ENCODE results near the gene PKP2.

The PKP2 gene

DNA sequence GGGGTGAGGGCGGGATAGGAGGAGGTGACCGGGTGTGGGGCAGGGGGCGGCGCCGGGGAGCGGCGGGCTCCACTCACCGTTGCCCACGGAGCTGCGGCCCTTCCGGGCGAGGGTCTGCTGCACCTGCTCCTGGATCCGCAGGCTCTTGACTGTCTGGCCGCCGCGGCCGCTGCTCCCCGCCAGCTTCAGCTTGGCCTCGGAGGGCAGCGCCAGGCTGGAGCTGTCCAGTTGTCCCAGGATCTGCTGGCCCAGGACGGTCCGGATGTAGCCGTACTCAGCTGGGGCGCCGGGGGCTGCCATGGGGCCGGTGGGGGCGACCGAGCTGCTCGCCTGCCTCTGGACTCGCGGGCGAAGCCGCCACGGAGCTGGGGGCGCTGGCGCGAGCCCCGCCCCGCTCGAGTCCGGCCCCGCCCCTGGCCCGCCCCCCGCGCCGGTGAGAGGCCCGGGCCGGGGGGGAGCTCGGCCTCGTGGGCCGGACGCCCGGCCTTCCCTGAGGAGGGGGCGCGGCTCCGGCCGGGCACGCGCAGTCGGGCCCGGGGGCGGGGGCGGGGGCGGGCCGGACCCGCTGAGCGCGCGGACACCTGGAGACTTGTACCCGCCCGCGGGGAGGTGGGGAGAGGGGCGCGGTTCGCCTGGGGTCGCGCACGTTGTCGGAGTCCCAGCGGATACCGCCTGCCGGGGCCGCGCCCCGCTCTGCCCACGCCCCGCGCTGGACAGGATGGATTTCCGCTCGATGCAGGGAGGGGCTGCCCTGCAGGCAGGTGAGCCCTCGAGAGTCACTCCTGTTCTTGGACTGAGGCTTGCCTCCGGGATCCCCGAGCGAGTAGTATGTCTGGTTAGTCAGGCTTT lies at the start of gene PKP2:
PKP2 (minus strand) TSS at position 346 of the 849 bp plus-strand sequence; CDS start at position 300, 46 bp downstream.
- no peak for DNase-seq (ENCODE audit: low read depth)

DNA sequence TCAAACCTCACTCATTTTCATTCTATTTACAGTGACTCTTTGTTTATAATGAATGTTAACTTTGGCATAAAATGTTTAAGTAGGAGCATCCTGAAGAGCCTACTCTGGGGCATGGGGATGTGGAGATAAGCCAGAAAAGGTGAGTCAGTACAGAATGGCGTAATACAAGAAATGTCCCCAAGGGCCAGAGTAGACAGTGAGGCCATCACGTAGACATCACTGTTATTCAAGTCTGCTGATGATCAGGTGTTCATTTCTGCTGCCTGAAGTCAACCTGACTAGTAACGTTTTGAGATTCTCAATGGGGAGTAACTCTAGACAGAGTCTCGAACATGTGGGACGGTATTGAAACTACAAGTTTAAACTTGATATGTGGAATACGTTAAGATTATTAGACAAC lies 47.6 kb upstream of the PKP2 start:
- no peak for DNase-seq (ENCODE audit: low read depth)

DNA sequence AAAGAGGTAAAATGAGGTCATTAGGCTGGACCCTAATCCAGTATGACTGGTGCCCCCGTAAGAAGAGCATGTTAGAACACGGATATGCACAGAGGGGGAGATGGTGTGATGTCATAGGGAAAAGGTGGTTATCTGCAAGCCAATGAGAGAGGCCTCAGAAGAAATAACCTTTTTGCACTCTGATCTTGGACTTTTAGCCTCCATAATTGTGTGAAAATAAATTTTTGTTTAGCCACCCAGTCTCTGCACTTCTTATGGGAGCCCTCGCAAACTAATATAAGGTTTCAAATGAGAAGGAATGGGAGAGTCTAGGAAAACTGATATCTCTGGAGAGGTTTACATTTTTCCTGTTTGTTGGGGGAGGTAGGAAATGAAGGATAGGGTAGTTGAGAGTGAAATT lies 43.2 kb upstream of the PKP2 start:
- no peak for DNase-seq (ENCODE audit: low read depth)

DNA sequence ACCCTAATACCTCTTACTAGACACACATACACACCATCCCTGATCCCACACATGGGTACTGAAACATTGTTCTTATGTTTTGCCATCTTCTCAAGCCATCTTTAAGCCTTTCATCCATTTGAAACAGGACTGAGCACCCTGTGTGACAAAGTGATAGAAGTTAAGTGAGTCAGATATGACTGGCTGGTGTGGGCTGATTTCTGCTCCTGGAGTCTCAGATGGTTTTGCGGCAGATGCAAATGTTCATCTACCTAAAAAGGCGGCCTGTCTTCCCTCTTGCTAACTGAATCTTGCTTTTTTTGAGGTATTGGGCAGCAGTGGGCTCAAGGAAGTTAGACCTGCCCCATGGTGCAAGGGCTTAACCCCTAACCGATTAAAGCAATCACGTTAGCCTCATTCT lies 30.4 kb upstream of the PKP2 start:
- DNase-seq (ENCODE audit: low read depth) = no peak

DNA sequence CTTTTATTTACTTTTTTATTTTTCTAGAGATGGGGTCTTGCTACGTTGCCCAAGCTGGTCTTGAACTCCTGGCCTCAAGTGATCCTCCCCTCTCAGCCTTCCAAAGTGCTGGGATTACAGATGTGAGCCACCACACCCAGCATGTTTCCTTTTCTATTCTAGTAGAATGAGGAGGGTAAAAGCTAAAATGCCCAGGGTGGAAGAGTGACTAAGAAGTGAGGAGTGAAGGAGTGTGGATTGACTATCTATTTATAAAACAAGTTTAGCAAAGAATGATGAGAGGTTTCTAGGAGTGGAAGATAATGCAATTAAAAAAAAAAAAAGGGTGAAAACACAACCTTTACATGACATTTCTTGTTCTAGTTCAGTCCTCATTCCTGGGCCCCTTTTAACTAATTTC lies 29.8 kb upstream of the PKP2 start:
- no peak for DNase-seq (ENCODE audit: low read depth)

DNA sequence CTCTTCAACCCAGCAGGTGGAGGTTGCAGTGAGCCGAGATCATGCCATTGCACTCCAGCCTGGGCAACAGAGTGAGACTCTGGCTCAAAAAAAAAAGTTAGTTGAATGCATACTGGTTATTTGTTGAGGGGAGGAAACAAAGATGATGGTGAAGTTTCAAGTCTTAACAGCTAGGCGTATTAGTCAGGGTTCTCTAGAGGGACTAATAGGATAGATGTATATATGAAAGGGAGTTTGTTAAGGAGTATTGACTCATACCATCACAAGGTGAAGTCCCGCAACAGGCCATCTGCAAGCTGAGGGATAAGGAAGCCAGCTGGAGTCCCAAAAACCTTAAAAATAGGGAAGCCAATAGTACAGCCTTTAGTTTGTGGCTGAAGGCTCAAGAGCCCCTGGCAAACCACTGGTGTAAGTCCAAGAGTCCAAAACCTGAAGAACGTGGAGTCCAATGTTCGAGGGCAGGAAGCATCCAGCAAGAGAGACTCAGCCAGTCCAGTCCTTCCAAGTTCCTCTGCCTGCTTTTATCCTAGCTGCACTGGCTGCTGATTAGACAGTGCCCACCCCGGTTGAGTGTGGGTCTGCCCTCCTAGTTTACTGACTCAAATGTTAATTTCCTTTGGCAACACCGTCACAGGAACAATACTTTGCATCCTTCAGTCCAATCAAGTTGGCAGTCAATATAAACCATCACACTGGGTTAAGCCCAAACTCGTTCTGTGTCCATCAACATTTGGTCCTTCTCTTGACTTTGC lies 26.1 kb upstream of the PKP2 start:
- no peak for DNase-seq (ENCODE audit: low read depth)

DNA sequence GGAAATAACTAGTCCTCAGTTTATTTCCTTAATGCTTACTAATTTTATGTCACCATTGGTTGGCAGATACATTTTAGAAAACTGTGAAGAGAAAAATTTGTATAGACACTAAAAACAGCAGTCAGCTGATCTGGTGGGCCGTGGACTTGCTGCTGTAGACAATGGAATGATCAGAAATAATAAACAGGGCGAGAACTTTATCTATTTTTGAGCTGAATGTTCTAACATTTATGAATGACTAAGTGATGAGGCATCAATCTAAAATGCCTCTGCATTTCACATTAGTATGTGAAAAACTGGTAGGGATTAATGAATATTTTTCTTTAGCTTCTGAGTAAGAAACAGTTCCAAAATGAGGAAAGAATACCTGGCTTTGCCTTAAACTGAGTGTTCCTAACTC lies 24.8 kb upstream of the PKP2 start:
- DNase-seq (ENCODE audit: low read depth) = no peak

DNA sequence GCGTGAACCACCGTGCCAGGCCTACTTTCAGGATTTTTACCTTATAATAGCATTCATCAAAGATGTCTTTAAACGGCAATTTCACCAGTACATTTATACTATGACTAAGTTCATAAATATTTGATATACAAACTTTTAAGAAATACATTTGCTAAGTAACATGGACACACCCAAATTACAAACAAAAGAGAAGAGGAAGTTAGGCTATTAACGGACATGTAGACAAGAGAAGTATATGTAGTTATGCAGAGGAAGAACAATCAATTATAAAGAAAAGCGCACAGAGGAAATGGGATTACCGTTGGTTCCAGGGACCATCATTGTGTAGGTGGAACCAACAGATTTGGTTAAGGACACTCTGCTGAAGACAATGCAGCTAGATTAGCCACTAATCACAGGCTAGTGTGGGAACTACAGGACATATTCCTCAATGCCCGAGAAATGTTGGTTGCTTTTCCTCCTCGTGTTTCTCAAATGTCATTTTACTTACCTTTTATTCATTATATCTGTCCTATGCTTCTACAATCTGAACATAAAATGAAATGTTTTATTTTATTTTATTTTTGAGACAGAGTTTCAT lies 24.0 kb upstream of the PKP2 start:
- no peak for DNase-seq (ENCODE audit: low read depth)

- no peak for DNase-seq (ENCODE audit: low read depth)
Observed at GRCh38 chr12:32918890-32919801, 22.6 kb upstream of the PKP2 start.

- no peak for DNase-seq (ENCODE audit: low read depth)
Observed at GRCh38 chr12:32917094-32917611, 20.6 kb upstream of the PKP2 start.

GRCh38 chr12:32907898-32908476 lies 11.4 kb upstream of the PKP2 start:
- DNase-seq (ENCODE audit: low read depth) = no peak

DNA sequence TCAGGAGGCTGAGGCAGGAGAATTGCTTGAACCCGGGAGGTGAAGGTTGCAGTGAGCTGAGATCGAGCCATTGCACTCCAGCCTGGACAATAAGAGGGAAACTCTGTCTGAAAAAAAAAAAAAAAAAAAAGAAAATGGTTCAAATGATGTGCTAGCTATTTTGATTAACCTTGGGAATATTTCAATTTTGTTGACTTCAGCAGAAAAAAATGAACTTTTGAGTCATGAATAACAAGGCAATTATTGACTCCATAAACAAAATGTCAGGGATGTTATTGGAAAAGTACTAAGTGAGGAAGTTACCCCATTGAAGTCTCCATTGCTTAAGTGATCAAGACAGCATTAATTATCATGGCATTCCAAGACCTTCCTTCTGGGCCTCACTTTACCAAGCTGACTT lies 10.6 kb upstream of the PKP2 start:
- no peak for DNase-seq (ENCODE audit: low read depth)

DNA sequence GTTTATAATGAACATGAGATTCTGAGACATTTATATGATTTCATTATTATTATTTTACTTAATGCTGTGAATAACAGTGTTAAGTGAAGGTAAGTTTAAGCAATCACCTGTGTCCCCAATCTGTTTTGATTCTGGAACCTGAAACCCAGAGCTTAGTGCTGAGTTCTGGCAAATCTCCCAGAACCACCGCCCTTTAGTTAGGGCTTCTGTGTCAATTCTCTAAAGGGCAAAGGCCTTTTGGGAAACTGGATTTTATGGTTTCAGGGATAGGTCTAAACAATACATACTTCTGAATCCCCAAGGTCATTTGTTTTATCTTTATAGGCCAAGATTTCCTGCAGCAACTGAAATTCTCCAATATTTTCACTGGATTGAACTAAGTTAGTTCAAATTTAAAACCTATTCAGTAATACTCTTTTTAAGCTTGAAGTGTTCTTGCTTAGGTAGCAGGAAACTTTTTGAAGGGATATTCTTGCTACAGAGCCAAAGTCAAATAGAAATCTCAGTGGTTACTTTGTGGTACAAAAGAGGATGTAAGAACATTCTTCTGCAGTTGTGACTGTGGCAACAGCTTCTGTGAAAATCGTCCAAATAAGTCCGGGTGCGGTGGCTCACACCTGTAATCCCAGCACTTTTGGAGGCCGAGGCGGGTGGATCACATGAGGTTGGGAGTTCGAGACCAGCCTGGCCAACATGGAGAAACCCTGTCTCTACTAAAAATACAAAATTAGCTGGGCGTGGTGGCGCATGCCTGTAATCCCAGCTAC lies 10.0 kb upstream of the PKP2 start:
- no peak for DNase-seq (ENCODE audit: low read depth)

- DNase-seq (ENCODE audit: low read depth) = no peak
Observed at GRCh38 chr12:32903763-32904162, 7.2 kb upstream of the PKP2 start.

DNA sequence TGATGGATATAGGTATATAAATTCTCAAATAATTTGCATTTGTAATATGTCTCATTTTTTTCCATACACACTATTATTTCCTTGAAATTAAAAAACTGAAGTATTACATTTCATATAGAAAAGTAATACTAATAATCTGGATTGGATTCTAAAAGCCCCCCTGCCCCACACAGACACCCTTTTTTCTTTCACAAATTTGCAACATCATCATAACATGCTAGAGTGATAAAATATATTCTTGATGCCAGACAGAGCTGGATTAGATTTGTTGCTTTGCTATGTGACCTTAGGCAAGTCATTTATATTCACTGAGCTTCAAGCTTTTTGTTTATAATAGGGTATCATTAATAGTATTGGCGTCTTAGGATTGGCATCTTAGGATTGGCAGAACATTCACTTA lies 6.7 kb upstream of the PKP2 start:
- no peak for DNase-seq (ENCODE audit: low read depth)

- DNase-seq (ENCODE audit: low read depth) = no peak
Observed at GRCh38 chr12:32902287-32902997, 5.9 kb upstream of the PKP2 start.

GRCh38 chr12:32901553-32901952 lies 5.0 kb upstream of the PKP2 start:
- DNase-seq (ENCODE audit: low read depth) = no peak

DNA sequence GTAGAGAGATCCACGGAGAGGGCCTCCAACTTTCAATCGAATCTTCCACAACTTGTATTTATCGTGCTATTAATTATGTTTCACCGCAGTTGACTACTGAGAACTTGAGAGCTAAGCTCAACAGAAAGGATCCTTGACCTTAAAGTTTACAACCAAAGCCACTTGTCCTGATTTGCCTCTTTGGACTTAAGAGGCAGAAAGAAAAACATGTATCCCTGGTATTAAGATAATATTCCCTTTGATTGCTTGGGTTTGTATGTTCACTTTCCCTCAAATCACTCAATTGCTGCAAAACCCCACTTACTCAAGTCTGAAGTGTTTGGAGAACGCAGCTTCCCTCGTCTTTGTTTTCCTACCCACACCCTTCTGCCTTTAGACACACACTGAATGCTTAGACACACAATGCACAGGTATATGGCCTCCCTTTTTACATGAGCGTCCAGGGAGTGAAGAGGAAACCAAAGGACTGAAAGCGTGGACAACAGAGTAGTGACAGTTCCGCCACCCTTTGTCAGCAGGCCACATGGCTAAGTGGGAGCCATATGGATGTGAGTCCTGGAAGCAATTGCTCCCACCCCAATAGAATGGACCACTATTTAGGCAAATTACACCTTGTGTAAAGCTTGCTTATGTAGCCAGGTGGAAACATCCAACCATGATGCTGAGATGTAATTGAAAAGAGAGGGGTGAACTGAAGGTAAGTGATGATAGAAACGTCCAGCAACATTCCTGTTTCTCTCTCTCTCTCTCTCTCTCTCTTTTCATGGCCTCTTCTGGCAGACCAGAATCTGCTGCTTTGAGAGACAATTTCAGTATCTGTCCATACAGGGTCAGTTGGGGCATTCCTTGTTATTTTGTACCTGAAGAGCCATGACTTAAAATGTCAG lies 1.4 kb upstream of the PKP2 start:
- no peak for DNase-seq (ENCODE audit: low read depth)

DNA sequence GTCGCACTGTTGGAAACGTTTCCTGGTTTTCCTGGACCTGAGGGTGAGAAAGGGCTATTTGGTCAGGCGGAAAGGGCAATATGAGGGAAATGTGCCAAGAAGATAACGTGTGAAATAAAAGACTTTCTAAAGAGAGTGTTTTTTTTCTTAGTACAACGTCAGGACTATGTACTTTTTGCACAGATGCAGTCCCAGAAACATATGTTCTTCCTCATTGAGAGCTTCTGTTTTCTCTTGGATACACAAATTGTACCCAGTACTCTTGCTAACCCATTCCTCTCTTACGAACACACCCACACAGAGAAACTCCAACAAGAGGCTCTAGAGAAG lies 669 bp upstream of the PKP2 start:
- no peak for DNase-seq (ENCODE audit: low read depth)

Data from CMK (cell line).